ENCODE results near the gene MED13L.
"Not testable (repeated sequence)": the region's sequence is repeated elsewhere in the genome, so short reads cannot be mapped to it uniquely, and the experiment has no call there.

Gene MED13L

DNA sequence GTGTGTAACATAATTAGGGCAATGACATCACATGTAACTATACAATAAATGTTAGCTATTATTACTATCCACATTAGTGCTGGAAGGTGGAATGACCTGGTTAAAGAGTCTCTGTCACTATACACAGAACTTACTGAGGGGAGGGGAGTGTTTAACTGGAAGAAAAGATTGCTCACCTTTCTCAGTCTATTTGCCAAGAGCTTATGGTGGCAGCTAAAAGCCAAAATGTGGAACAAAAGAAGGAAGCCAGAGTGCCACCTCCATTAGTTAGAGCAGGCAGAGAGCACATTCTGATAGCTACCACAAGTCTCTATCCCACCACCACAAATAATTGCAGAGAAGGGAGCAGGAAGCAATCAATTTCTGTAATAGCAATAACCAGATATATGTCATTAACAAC, 124.4 kb downstream of the MED13L start:
- DNase-seq (ENCODE audit: low read depth) = no peak

DNA sequence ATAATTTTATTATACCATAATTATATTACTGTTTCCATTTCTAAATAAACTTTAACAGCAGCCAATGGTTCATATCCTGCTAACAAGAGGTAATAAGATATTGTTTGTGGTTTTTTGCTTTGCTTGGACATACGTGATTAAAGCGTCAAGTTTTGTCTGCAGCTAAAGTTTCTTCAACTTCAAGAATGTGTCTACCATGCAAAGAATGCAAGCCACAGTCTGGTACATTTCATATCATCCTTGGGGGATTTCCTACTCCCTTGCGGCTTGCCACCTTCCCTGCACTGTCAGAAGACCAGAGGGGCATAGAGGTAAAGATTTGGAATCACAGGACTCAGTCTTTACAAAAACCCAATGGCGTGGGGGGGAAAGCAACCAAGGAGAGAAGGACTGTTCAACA, 125.2 kb downstream of the MED13L start:
- no peak for DNase-seq (ENCODE audit: low read depth)

DNA sequence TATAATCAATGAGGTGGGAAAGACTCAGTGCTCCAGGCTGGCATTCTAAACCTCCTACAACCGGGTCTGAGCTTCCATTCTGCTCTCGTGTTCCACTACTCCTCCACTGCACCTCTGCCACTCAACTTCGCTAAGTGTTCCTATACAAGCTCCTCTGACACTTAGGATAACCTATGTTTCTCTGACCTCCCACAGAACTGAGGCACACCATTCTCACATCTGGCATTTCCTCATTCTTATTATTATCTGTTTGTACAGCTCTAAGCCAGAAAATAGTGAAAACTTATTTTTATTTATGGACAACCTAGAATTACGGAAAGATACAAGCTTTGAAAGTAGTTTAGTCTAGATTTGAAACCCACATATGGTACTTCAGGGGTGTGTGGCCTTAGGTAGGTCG, 127.0 kb downstream of the MED13L start:
- DNase-seq (ENCODE audit: low read depth) = no peak

DNA sequence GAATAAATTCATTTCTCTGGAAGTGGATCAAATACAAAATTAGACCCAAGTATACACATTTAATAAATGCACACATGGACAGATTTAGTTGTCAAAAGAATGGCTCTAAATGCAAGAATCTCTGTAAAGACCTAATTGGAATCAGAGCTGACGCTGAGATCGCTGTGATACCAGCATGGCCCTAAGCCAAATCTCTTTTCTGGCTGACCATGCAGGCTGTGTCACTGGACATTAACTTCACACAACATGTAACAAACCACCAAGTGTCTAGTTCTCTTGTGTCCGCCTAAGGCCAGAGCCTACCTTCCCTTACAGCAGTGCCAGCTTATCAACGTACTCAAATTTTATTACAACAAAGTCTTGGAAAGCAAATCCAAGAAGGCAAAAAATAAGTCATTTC, 127.5 kb downstream of the MED13L start:
- no peak for DNase-seq (ENCODE audit: low read depth)

DNA sequence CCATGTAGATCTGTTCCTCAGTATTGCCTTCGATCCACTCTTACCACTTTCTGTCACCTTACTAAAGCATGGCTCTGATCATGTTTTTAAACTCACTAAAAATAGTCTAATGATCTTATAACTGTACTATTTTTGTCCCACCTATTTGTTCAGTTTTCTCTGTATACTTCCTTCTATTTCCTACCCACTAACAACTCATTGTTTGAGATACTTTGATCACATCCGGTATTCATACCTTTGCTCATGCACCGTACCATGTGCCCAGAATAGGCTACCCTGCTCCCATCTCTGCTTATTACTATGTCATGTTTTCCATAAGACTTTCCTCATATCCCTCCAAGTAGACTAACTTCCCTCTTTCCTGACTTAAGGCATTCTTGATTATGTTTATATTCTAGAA, 128.6 kb downstream of the MED13L start:
- DNase-seq (ENCODE audit: low read depth) = no peak

DNA sequence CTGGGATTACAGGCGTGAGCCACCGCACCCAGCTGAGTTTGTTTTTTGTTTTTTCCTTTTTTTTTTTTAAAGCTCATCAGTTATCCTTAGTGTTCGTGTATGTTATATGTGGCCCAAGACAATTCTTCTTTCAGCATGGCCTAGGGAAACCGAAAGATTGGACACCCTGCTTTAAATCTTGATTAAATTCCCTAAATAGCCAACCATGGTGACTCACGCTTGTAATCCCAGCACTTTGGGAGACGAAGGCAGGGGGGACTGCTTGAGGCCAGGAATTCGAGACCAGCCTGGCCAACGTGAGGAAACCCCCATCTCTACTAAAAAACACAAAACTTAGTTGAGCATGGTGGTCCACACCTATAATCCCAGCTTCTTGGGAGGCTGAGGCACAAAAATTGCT, 131.1 kb downstream of the MED13L start:
- DNase-seq (ENCODE audit: low read depth) = no peak

DNA sequence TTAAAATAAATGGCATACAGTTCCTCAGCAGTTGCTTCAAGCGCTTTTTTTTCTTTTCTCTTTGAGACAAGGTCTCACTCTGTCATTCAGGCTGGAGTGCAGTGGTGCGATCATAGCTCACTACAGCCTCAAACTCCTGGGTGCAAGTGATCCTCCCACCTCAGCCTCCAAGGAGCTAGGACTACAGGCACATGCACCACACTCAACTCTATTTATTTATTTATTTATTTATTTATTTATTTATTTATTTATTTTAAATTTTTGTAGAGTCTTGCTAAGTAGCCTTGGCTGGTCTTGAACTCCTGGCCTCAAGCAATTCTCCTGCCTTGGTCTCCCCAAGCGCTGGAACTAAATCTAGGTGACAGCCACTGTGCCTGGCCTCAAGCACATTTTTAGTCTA, 132.0 kb downstream of the MED13L start:
- no peak for DNase-seq (ENCODE audit: low read depth)

DNA sequence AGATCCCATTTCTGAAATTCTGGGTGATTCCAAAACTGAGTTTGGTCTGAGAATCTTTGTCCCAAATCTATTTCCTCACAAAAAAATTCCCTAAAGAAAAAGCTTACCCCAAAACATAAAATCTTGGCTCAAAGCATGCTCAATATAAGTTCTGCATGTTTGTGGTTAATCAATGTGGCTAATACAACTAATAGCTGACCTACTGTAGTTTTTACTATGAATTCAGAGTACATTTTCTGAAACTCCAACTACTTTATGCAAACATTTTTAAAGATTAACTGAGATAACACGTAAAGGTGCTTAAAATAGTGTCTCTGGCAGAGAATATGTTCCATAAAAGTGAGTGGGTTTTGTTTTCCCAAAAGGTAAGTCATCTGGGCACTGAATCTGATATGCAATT, 133.1 kb downstream of the MED13L start:
- DNase-seq (ENCODE audit: low read depth) = no peak

DNA sequence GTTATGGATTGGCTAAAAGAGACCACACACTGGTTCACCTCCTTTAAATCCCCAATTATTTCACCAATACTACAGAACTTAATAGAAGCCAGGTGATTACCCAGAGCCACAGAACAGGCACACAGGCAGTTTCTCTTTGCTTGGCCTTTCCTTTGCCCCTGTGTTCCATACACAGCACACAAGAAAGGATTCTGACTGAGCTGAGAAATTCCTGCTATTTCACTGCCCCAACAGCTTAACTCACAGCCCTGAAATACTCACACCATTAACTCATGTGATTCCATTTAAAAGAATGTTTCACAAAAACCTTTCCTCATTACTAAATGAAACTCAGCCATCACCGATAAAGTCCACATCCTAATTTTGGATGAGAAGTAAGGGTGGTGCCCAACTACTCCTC, 133.6 kb downstream of the MED13L start:
- DNase-seq (ENCODE audit: low read depth) = no peak

DNA sequence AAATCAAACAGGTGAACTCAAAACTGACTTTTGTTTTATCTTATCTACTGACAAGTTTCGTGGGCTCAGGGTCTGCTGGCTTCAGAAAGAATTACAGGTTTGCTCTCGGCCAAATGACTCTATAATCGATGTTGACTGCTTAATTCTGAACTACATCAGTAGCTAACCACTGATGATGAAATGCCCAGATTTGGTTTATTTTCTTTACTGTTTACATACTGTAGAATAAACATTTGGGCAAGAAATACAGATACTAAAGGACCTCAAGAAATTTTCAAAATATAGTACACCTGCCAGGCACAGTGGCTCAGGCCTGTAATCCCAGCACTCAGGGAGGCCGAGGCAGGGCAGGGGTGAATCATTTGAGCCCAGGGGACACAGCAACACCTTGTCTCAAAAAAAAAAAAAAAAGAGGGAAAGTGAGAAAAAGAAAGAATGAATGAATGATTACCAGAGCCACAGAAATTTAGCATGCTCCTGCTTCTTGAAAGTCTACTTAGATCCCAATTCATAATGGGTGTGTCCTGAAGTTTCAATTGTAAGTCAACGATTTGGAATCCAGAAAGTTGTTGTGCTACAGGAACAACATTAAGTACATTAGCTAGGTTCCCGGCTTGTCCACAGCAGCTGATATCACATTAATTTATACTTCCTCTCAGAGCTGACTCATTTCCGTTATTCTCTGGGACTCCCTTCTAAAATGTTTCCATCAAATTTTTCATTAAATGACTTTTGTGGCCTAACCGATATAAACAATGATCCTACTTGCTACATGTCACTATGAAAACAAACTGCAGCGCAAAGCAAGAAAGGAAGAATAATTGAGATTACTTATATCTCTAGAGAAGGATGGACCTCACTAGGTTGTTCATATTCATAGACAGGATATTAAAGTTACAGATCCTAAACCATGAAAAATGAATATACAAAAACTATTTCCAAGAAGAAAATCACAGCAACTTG, 134.3 kb downstream of the MED13L start:
- DNase-seq (ENCODE audit: low read depth) = peak; percentile 79

DNA sequence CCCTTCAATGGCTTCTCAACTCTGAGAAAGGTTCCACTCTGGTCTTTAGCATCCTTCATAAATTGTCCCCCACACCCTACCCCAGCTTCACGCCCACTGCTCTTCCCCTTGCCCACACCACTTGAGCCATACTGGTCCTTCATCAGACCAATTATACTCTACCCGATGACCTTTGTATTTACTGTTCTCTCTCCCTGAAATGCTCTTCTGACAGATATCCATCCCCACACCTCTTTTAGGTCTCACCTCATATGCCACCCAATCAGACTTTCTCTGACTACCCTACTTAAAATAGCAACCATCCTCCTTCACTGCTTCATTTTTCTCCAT, 135.7 kb downstream of the MED13L start:
- no peak for DNase-seq (ENCODE audit: low read depth)

DNA sequence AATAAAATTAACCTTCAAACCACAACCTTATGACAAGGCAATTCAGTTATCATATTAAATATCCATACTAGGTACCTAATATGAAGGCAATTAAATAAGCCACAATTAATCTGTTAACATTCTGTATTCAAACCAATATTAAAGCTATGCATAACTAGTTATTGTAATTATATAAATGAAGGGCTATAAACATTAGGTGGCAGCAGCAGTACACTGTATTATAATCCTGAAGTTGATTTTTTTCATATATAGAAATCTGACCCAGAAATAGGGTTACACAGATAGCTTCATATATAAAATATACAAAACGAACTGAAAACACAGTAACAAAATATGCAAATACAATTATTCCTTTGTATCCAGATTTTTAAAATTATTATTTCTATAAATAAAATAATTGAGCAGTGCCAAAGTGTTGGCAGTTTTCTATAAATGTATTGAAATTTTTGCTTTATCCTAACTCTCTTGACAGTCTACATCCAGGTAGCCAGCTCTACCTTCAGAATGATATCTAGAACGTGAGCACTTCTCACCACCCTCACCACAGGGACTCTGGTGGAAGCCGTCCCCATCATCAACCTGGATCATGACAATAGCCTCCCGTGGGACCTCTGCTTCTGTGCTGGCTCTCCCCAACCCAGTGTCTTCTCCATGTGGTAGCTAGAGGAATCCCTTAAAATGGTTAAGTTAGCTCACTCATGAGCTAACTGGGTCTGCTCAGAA, 136.2 kb downstream of the MED13L start:
- no peak for DNase-seq (ENCODE audit: low read depth)

DNA sequence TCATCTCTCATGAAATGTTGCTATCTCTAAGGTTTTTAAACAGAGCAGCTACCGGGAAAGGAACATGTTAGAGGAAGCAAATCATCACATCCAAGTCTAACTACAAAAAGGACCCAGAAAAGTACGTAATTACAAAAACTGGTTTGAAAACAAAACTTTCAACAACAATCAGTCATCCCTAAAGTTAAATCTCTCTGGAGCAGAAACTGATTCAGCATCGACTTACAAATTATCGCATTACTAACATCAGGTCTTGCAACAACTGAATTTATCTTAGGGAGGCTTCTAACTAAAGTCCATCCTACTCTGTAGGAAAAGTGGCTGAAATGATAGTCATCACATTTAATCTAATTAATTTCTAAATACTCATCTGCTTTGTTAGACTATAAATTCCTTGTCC, 137.0 kb downstream of the MED13L start:
- DNase-seq (ENCODE audit: low read depth) = no peak

DNA sequence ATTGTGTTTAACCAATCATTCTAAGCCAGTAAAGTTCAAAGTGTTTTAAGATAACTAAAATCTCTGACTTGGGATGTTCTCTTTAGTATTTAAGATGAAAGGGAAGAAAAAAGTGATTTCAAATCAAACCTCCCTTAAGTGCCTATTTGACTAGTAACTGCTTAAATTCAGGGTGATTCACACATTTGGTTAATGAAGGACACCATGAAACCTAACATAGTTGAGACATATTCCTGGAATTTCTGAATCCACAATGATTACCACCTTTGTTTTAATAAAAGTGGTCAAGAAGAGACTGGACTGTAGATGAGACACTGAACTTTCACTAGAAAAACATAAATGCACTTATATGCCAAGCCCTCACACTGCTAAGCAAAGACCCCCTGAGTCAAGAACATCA, 138.7 kb downstream of the MED13L start:
- no peak for DNase-seq (ENCODE audit: low read depth)

DNA sequence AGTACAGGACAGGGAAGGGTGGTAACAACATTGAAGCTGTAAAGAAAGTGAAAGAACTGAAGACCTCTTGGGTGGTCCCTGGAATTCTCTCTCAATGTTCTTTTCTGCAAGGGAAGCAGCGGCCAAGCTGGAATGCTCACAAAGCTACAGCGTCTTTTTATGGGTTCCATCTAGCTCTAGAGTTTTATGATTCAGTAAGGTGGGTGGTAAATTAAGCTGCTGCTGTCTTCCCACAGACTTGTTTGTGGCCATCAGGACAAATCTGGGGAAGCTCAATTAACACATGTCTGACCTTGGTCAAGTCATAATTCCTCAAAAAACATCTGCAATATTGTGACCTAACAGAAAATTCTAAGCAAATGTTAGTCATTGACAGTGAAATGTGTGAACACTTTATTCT, 139.1 kb downstream of the MED13L start:
- no peak for DNase-seq (ENCODE audit: low read depth)

DNA sequence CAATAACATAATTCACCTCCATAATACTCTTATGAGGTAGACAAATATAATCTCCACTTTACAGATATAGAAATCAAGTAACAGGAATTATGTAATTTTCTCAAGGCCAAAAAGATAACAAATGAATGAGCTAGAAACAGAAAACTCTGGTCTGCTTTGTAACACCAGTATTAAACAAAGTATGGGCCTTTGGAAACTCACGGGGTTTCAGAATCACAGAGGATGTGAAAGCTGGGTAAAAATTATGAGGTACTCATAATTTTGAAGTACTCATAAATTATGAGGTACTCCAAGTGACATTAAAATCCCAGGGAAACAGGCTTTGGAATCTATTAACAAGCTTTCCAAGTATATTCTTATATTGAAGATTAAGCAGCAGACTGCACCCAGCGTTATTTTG, 140.2 kb downstream of the MED13L start:
- DNase-seq (ENCODE audit: low read depth) = no peak

DNA sequence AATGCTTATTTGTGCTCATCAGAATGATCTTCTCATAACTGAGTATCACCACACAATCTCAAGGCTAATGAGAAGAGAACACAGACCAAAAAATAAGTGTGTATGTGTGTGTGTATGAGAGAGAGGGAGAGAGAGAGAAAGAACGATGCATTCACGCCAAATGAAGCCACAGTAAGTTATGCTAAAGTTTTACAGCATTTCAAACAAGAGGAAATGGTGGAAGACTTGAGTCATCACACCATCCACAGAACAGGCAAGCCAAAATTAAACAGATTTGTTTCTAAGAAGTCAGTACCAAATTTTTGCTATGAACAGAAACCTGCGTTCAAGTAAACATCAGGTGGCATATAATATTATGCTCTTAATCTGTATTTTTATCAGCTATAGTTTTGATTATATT, 141.2 kb downstream of the MED13L start:
- no peak for DNase-seq (ENCODE audit: low read depth)

DNA sequence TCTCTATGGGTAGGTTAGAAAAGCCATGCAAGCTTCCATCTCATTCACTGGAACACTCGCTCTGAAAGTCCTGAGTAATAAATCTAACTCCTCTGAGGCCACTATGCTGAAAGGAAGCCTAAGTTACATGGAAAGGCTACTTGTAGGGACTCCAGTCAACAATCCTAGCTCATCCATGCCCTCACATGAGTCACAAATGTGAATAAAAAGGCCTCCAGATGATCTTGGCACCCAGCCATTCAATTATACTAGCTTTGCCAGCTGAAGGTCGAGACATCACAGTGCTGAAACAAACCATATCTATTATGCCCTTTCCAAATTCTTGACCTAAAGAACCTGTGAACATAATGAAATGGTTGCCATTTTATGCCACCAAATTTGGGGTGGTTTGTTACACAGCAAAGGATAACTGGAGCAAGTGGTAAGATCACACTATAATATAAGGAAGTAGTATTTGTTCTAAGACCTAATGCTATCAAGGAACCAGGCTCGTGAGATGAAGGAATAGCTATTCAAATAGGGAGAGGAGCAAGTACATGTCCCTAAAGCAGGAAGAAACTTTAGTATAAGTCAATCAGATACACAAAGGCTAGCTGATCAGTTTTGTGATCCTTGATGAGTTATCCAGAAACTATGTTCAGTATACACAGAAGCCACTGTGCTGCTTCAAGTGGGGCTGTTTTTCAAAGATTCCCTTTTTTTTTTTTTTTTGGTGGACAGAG, 142.1 kb downstream of the MED13L start:
- peak; percentile 57 for DNase-seq (ENCODE audit: low read depth)

DNA sequence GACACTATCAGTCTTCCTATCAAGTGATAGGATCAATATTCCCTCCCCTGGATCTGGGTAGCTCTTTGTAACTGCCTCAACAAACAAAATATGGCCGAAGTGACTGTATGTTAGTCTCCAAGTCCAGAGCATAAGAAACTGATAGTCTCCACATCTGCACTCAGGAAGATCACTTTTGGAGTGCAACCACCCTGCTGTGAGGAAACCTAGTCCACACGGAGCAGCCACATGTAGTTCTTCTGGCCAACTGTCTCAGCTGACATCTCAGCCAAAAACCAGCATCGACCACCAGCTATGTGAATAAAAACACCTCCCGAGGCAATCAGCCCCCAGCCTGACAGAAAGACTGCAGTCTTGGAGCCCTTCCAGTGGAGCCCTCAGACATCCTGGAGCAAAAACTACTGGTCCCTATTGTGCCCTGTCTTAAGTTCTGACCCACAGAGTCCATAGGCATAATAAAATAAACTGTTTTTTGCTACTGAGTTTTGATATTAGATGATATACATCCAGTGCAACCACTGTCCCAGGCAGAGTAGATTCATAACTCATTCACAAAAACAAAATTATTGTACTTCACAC, 143.8 kb downstream of the MED13L start:
- DNase-seq (ENCODE audit: low read depth) = no peak

DNA sequence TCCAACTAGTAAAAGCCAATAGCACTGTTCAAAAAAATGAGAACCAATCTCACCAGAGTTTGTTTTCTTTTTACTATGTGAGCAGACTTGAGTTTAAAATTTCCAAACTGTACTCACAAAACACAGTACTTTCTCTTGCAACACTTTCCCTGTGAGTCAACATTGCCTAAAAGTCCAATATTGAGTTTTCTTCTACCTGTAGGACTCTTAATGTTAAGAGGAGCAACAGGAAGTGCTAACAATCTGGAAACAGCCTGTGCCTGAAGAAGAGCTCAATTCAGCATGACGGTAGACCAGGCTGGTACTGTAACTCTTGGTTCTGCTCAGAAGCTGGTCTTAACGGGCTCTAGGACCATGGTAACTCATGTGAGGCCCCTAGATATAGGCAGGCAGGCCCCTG, 144.3 kb downstream of the MED13L start:
- no peak for DNase-seq (ENCODE audit: low read depth)

DNA sequence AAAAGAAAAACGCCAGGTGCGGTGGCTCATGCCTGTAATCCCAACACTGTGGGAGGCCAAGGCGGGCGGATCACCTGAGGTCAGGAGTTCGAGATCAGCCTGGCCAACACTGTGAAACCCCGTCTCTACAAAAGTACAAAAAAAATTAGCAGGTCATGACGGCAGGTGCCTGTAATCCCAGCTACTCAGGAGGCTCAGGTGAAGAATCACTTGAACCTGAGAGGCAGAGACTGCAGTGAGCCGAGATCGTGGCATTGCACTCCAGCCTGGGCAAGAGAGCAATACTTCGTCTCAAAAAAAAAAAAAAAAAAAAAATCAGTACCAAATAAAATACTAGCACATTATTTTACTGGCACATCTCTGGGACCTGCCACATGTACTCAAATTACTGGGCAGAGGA, 145.5 kb downstream of the MED13L start:
- DNase-seq (ENCODE audit: low read depth) = not testable (repeated sequence)

DNA sequence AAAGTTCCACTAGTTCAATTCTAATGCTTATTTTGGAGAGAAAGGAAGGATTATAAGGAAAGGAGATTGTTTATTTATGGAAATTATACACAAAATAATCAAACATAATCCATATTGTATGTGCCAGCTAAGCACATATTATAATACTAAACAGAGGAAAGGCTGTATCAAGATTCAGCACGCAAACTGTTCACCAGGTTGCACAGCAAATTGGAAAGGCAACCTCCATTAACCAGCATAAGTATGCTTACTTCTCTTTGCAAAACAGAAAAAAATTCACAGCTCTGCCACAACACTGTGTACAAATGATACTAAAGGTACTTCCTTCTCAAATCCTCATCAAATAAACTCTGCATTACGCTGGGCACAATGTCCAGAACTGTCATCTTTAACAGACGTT, 146.3 kb downstream of the MED13L start:
- no peak for DNase-seq (ENCODE audit: low read depth)

DNA sequence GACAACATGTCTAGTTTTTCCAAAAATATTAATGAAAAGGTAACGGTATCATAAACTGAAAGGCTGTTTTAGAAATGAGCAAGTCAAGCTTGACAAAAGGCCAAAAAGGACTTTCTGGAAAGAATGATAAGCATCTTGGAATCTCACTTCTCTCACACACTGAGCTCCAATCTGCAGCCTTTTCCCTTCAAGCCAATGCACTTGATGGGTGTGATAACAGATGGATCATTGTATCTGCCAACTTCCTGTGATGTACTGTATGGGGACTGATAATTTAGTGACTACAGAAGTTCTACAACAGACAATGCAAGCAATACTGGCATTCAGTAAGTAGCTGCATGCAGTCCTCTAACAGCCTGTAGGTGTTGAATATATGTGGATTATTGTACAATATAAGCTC, 147.1 kb downstream of the MED13L start:
- DNase-seq (ENCODE audit: low read depth) = no peak
